ENCODE measurements around the gene KAT7.
"Not testable (repeated sequence)": the region's sequence is repeated elsewhere in the genome, so short reads cannot be mapped to it uniquely, and the experiment has no call there.

Gene KAT7

GRCh38 chr17:49821466-49821865, 33.0 kb downstream of the KAT7 start:
- DNase-seq (ENCODE audit: insufficient read length, low spot score) (no peak), FAIRE-seq (no peak)
- TF ChIP-seq, protein P1, sequence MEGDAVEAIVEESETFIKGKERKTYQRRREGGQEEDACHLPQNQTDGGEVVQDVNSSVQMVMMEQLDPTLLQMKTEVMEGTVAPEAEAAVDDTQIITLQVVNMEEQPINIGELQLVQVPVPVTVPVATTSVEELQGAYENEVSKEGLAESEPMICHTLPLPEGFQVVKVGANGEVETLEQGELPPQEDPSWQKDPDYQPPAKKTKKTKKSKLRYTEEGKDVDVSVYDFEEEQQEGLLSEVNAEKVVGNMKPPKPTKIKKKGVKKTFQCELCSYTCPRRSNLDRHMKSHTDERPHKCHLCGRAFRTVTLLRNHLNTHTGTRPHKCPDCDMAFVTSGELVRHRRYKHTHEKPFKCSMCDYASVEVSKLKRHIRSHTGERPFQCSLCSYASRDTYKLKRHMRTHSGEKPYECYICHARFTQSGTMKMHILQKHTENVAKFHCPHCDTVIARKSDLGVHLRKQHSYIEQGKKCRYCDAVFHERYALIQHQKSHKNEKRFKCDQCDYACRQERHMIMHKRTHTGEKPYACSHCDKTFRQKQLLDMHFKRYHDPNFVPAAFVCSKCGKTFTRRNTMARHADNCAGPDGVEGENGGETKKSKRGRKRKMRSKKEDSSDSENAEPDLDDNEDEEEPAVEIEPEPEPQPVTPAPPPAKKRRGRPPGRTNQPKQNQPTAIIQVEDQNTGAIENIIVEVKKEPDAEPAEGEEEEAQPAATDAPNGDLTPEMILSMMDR (IDR thresholded peaks at IDR 0.05; ENCODE audit: insufficient read depth, missing control alignments), result no peak

DNA sequence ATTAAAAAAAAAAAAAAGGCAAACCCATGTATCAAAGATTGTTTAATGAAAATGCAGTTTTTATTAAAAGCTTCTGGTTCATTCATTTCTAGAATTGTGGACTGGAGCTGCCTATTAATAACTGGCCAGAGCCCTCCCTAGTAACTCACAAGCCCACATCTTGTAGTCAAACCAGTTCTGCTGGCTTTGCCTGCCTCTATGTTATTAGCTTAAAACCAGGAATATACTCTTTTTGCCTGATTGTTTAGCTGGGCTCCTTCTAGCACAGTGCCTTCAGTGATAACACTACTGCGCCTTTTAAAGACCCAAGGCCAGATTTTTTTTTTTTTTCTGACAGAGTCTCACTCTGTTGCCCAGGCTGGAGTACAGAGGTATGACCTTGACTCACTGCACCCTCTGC, 33.4 kb downstream of the KAT7 start:
- TF ChIP-seq, protein P1 (IDR thresholded peaks at IDR 0.05; ENCODE audit: insufficient read depth, missing control alignments), result no peak
- FAIRE-seq, result no peak

GRCh38 chr17:49822829-49823228, 34.3 kb downstream of the KAT7 start:
- no peak for DNase-seq (ENCODE audit: insufficient read length, low spot score)
- TF ChIP-seq, protein P1 (IDR thresholded peaks at IDR 0.05; ENCODE audit: insufficient read depth, missing control alignments), result no peak
- FAIRE-seq, result no peak

More for the DNA sequence above, 33.4 kb downstream of the KAT7 start:
- no peak for DNase-seq (ENCODE audit: insufficient read length, low spot score)

- DNase-seq (ENCODE audit: insufficient read length, low spot score) (no peak), FAIRE-seq (no peak)
- TF ChIP-seq, protein P1 (IDR thresholded peaks at IDR 0.05; ENCODE audit: insufficient read depth, missing control alignments), result no peak
Measured at GRCh38 chr17:49823614-49824013, 35.1 kb downstream of the KAT7 start.

- TF ChIP-seq, protein P1 (IDR thresholded peaks at IDR 0.05; ENCODE audit: insufficient read depth, missing control alignments), result no peak
- no peak for DNase-seq (ENCODE audit: insufficient read length, low spot score)
- FAIRE-seq, result no peak
Measured at GRCh38 chr17:49825645-49826044, 37.2 kb downstream of the KAT7 start.

- DNase-seq (ENCODE audit: insufficient read length, low spot score), result not testable (repeated sequence)
Measured at GRCh38 chr17:49828325-49828724, 39.8 kb downstream of the KAT7 start.

DNA sequence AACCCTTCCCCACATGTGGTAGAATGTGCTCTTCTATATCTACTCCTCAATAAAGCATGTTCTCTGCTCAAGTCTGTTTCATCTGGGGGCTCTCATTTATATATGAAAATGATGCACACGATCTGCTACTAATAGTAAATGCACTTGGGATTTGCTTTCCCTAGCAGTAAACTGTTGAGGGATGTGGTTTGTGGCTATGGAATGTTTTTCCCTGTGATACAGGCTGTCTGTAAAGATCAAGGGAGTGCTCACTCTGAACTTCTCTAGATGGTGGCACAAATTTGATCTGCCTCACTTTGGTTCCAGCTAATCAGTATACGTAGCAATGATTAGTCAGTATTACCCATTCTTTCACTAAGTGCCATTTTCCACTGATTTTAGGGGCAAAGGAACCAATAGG, 40.5 kb downstream of the KAT7 start:
- TF ChIP-seq, protein P1 (IDR thresholded peaks at IDR 0.05; ENCODE audit: insufficient read depth, missing control alignments), result no peak
- no peak for FAIRE-seq
- no peak for DNase-seq (ENCODE audit: insufficient read length, low spot score)

More at GRCh38 chr17:49828325-49828724, 39.8 kb downstream of the KAT7 start:
- FAIRE-seq, result not testable (repeated sequence)

GRCh38 chr17:49830605-49831004, 42.1 kb downstream of the KAT7 start:
- TF ChIP-seq, protein P1 (IDR thresholded peaks at IDR 0.05; ENCODE audit: insufficient read depth, missing control alignments), result no peak
- FAIRE-seq (no peak), DNase-seq (ENCODE audit: insufficient read length, low spot score) (no peak)

Data from D721Med (cell line).